GM12891 (cell line): Measurements from ENCODE around the gene RNPEP. TPM values are rescaled to one million over a fixed set of nuclear protein-coding genes. Genes with fewer than 3 reads are reported as not detected.
A peak's percentile ranks its signal among the peaks of the same experiment; 100 is the strongest.
"Not testable (repeated sequence)": the region's sequence is repeated elsewhere in the genome, so short reads cannot be mapped to it uniquely, and the experiment has no call there.

Experiments used
- DNase-seq: peaks from one replicate; pipeline ENCODE4 v3.0.0; 2011; ENCODE audit warnings: low spot score; ENCODE audit not compliant: insufficient read length
- FAIRE-seq: peaks from 2 replicates; lab custom pipeline; 2011; peaks lifted over from hg19 to GRCh38; lab: Jason Lieb, UNC
- PAX5 ChIP-seq: IDR thresholded peaks from 2 replicates; pipeline ENCODE4 v1.6.1; 2011; ENCODE audit warnings: low read length, moderate library complexity, mild to moderate bottlenecking; ENCODE audit not compliant: insufficient read depth, severe bottlenecking
- POLR2A ChIP-seq: IDR thresholded peaks from 2 replicates; pipeline ENCODE4 v1.6.1; 2011; ENCODE audit warnings: low read depth, low read length, control low read depth
- POLR2AphosphoS5 ChIP-seq: IDR thresholded peaks from 2 replicates; pipeline ENCODE4 v1.6.1; 2011; ENCODE audit warnings: low read depth, low read length, control low read depth
- POU2F2 ChIP-seq: IDR thresholded peaks from 2 replicates; pipeline ENCODE4 v1.6.1; 2011; ENCODE audit warnings: low read depth, mild to moderate bottlenecking, control low read depth, low read length, moderate library complexity
- SPI1 ChIP-seq: IDR thresholded peaks from 2 replicates; pipeline ENCODE4 v1.6.1; 2011; ENCODE audit warnings: low read depth, low read length, control low read depth
- TAF1 ChIP-seq: IDR thresholded peaks from 2 replicates; pipeline ENCODE4 v1.6.1; 2011; ENCODE audit warnings: low read depth, low read length, control low read depth
- polyA plus RNA-seq: library from polyadenylated mRNA; unstranded; fragments of >200 nt; gene quantifications from one replicate; pipeline ENCODE4 v1.2.1, GENCODE V29; 2012; ENCODE audit warnings: low read depth, missing spikeins, inconsistent platforms; ENCODE audit not compliant: missing spikeins

Gene RNPEP
- polyA plus RNA-seq = 28.5 TPM

- peak; percentile 77 for DNase-seq
- peak; percentile 52 for FAIRE-seq
- TF ChIP-seq POLR2AphosphoS5 (peak; percentile 50; the same call in 1 of the 2 replicates), POLR2A (peak; percentile 61; the same call in 1 of the 2 replicates), POU2F2 (0 out of 2 replicates have a peak, but pooled peaks have one; percentile 43), TAF1 (no peak), PAX5 (no peak), SPI1 (no peak)
These were observed at the start of gene RNPEP for GRCh38 chr1:201982623-201983379. RNPEP (plus strand) TSS chr1:201982648; CDS start chr1:201982667, 19 bp downstream.

DNA sequence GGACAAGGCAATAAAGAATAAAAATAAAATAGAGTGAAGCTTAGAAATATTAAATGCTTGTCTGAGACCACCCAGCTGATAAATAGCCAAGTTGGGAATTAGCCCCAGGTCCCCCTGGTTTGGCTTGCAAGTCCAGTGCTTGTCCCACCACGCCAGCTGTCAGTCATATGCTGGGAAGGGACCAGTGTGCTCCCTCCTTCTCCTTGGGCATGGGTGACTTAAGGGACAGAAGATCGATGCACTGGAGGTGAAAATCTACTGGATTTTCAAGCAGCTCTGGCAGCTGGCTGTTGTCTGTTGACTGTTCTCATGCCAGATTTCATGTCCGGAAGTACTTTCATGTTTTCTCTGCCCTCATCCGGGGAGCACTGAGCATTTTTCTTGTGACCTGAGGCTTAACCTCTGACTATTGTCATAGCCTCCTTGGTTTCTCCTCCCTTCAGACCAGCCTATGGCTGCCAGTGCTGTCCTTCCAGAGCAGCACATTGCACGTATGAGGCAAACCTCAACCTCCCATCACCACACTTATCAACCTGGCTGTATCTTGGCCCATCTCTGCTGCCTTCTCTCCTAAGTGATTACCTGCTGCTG, 48.5 kb upstream of the RNPEP start:
- DNase-seq (no peak), FAIRE-seq (no peak)
- TF ChIP-seq TAF1 (no peak), POLR2AphosphoS5 (no peak), POU2F2 (no peak), SPI1 (no peak), POLR2A (no peak), PAX5 (no peak)

DNA sequence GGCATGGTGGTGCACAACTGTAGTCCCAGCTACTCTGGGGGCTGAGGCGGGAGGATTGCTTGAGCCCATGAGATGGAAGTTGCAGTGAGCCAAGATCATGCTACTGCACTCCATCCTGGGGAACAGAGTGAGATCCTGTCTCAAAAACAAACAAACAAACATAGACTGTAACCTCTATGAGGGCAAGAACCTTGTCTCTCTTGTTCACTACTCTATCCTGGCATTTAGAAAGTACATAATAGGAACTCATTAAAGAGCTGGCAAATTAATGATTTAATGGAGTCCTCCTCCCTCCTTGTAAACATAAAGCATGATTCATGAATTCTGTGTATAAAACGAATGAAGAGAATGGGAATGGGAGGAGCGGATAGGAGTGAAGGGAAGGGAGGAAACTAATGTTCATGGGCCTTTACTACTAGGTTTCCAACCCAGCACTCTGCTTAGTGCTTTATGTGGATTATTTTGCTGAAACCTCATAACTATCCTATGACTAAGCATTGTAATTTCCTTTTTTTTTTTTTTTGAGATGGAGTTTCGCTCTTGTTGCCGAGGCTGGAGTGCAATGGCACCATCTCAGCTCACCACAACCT, 44.7 kb upstream of the RNPEP start:
- no peak for FAIRE-seq
- TF ChIP-seq SPI1 (no peak), POLR2AphosphoS5 (no peak), POLR2A (no peak), TAF1 (no peak), POU2F2 (no peak), PAX5 (no peak)
- DNase-seq = no peak

GRCh38 chr1:201938440-201939035, 43.9 kb upstream of the RNPEP start:
- DNase-seq = no peak
- no peak for FAIRE-seq
- TF ChIP-seq POLR2AphosphoS5 (no peak), POLR2A (no peak), POU2F2 (no peak), SPI1 (no peak), TAF1 (no peak), PAX5 (no peak)

- no peak for FAIRE-seq
- DNase-seq = no peak
- TF ChIP-seq POLR2AphosphoS5 (no peak), PAX5 (no peak), POLR2A (no peak), POU2F2 (no peak), SPI1 (no peak), TAF1 (no peak)
These were observed 43.3 kb upstream of the RNPEP start for GRCh38 chr1:201939148-201939547.

GRCh38 chr1:201939574-201939973, 42.9 kb upstream of the RNPEP start:
- DNase-seq (no peak), FAIRE-seq (no peak)

DNA sequence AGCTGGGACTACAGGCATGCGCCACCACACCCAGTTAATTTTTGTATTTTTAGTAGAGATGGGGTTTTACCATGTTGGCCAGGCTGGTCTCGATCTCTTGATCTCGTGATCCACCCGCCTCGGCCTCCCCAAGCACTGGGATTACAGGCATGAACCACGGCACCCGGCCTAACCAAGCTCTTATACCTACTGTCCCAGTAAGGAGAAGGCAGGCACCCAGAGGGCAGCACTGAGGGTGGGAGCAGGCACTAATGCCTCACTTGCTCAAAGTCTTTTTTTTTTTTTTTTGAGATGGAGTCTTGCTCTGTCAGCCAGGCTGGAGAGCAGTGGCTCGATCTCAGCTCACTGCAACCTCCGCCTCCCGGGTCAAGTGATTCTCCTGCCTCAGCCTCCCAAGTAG, 42.1 kb upstream of the RNPEP start:
- FAIRE-seq, DNase-seq: not testable (repeated sequence)

More at GRCh38 chr1:201939574-201939973, 42.9 kb upstream of the RNPEP start:
- no peak for TF ChIP-seq POLR2A
- TF ChIP-seq POU2F2 = no peak
- TF ChIP-seq SPI1 = no peak
- no peak for TF ChIP-seq PAX5
- TF ChIP-seq POLR2AphosphoS5 = no peak
- no peak for TF ChIP-seq TAF1

DNA sequence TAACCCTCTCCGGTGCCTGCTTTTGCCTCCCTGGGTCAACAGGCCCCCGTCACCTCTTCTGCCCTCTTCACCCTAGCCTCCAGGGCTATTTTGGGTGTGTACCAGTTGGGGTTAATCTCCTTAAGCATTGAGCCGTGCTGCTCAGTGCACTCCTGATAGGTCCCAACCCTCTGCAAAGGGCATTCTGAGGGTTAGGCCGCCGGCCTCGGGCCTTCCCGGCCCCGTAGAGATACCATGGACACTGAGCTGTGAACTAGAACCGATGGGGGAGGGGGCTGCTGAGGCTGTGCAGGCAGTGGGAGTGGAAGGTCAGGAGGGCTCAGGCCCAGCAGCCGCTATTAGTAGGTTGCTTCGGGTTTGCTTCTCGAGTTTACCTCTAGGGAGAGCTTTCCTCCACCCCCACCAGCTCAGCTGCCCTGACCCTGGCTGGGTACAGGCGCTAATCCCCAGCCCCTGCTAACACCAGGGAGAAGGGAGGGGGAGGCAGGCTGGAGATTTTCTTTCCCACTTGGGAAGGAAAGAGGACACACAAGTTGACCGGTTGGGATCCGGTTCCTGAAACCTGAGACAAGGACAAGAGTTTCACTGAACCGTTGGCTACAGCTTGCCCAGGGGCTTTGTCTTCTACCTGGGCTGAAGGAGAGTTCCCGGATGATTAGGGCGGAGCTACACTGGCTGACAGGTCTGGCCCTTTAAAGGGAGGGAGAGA, 40.9 kb upstream of the RNPEP start:
- no peak for FAIRE-seq

GRCh38 chr1:201942129-201942495, 40.3 kb upstream of the RNPEP start:
- no peak for DNase-seq
- TF ChIP-seq POLR2AphosphoS5 (no peak), PAX5 (no peak), SPI1 (no peak), TAF1 (no peak), POLR2A (no peak), POU2F2 (no peak)
- no peak for FAIRE-seq

More for the DNA sequence above, 40.9 kb upstream of the RNPEP start:
- no peak for DNase-seq
- TF ChIP-seq TAF1 (no peak), SPI1 (no peak), POLR2A (no peak), POU2F2 (no peak), PAX5 (no peak), POLR2AphosphoS5 (no peak)
